A673 (cell line): ENCODE results near the gene IQGAP2.

Experiments
- EZH2 ChIP-seq: fragments of 200-600 bp; sonication (generic); IDR thresholded peaks from 2 replicates; pipeline ENCODE4 v1.6.1; 2017; ENCODE audit warnings: borderline replicate concordance, low read depth, mild to moderate bottlenecking, mixed read lengths, antibody characterized with exemption, low read length; ENCODE audit not compliant: poor library complexity, severe bottlenecking
- TF ChIP-seq, protein P1 (sequence below): fragments of 300-800, 200-600 bp; sonication (generic); conservative IDR thresholded peaks from 2 replicates; pipeline ENCODE4 v1.5.1; 2017; ENCODE audit warnings: low read depth, mild to moderate bottlenecking, antibody characterized with exemption, low read length, moderate library complexity, mixed read lengths

- TF ChIP-seq, protein P1, sequence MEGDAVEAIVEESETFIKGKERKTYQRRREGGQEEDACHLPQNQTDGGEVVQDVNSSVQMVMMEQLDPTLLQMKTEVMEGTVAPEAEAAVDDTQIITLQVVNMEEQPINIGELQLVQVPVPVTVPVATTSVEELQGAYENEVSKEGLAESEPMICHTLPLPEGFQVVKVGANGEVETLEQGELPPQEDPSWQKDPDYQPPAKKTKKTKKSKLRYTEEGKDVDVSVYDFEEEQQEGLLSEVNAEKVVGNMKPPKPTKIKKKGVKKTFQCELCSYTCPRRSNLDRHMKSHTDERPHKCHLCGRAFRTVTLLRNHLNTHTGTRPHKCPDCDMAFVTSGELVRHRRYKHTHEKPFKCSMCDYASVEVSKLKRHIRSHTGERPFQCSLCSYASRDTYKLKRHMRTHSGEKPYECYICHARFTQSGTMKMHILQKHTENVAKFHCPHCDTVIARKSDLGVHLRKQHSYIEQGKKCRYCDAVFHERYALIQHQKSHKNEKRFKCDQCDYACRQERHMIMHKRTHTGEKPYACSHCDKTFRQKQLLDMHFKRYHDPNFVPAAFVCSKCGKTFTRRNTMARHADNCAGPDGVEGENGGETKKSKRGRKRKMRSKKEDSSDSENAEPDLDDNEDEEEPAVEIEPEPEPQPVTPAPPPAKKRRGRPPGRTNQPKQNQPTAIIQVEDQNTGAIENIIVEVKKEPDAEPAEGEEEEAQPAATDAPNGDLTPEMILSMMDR, result no peak
- no peak for TF ChIP-seq EZH2
Measured at GRCh38 chr5:76732405-76733048, 329.4 kb downstream of the IQGAP2 start.
